ENCODE measurements around the gene ZFHX3. TPM values are rescaled to one million over a fixed set of nuclear protein-coding genes. Genes with fewer than 3 reads are reported as not detected.

Gene ZFHX3
- total RNA-seq, 2 donors from 2014 or later: 0.79 to 2.2 TPM

GRCh38 chr16:72752004-72752695 is 295.8 kb downstream of the ZFHX3 start:
- H3K36me3 ChIP-seq (ENCODE audit: control insufficient read depth, insufficient read depth, low read length): no peaks in the 10 kb centered on the region
- no peak for TF ChIP-seq CTCF (conservative IDR thresholded peaks at IDR 0.05)
- Mint-ChIP-seq H3K27ac (no peak overlapping the region), H3K9me3 (peaks cover 8% of the 10 kb centered on the region), H3K36me3 (ENCODE audit: low read depth) (peaks cover 8% of the 10 kb centered on the region), H3K4me3 (no peak overlapping the region), H3K4me1 (peaks cover 12% of the 10 kb centered on the region), H3K27me3 (ENCODE audit: insufficient read depth) (no peaks in the 10 kb centered on the region)
- 97 to 100% methylated on average over 4 to 5 of the region's 7 CpGs for WGBS, 2 experiments (ENCODE audit: insufficient coverage in 1 of 2, insufficient read length in 1 of 2)
- H3K4me3 ChIP-seq (ENCODE audit: low read length): no peak overlapping the region
- H3K27me3 ChIP-seq (ENCODE audit: control insufficient read depth, insufficient read depth, low read length, poor library complexity, severe bottlenecking): no peaks in the 10 kb centered on the region
- no peak overlapping the region for H3K9ac ChIP-seq (ENCODE audit: extremely low read depth, low read length, poor library complexity, severe bottlenecking)
- H3K4me1 ChIP-seq (ENCODE audit: control insufficient read depth, insufficient read depth, low read length): peaks cover 5% of the 10 kb centered on the region
- DNase-seq: no peak
- H3K27ac ChIP-seq (ENCODE audit: low read depth, low read length): no peak overlapping the region
- peaks cover 5% of the 10 kb centered on the region for H3K9me3 ChIP-seq (ENCODE audit: control insufficient read depth, low read length)

- no peak overlapping the region for H3K27ac ChIP-seq (ENCODE audit: low read depth, low read length)
- H3K4me3 ChIP-seq (ENCODE audit: low read length): no peak overlapping the region
- Mint-ChIP-seq H3K9me3 (peaks cover 2% of the 10 kb centered on the region), H3K27ac (no peak overlapping the region), H3K36me3 (ENCODE audit: low read depth) (peaks cover 7% of the 10 kb centered on the region), H3K4me3 (no peak overlapping the region), H3K4me1 (peaks cover 12% of the 10 kb centered on the region), H3K27me3 (ENCODE audit: insufficient read depth) (no peaks in the 10 kb centered on the region)
- H3K9me3 ChIP-seq (ENCODE audit: control insufficient read depth, low read length): no peaks in the 10 kb centered on the region
- H3K27me3 ChIP-seq (ENCODE audit: control insufficient read depth, insufficient read depth, low read length, poor library complexity, severe bottlenecking): no peaks in the 10 kb centered on the region
- no peak for DNase-seq
- no peaks in the 10 kb centered on the region for H3K36me3 ChIP-seq (ENCODE audit: control insufficient read depth, insufficient read depth, low read length)
- TF ChIP-seq CTCF (conservative IDR thresholded peaks at IDR 0.05): no peak
- WGBS, 2 experiments (ENCODE audit: insufficient coverage in 1 of 2, insufficient read length in 1 of 2): 89 to 100% methylated on average over 2 to 3 of the region's 3 CpGs
- H3K4me1 ChIP-seq (ENCODE audit: control insufficient read depth, insufficient read depth, low read length): peaks cover 5% of the 10 kb centered on the region
- H3K9ac ChIP-seq (ENCODE audit: extremely low read depth, low read length, poor library complexity, severe bottlenecking): no peak overlapping the region
These were observed 296.9 kb downstream of the ZFHX3 start for GRCh38 chr16:72751076-72751475.

- Histone ChIP-seq H3K9ac (ENCODE audit: extremely low read depth, low read length, poor library complexity, severe bottlenecking) (no peak overlapping the region), H3K9me3 (ENCODE audit: control insufficient read depth, low read length) (no peaks in the 10 kb centered on the region), H3K4me3 (ENCODE audit: low read length) (no peak overlapping the region), H3K27ac (ENCODE audit: low read depth, low read length) (no peak overlapping the region), H3K36me3 (ENCODE audit: control insufficient read depth, insufficient read depth, low read length) (no peaks in the 10 kb centered on the region), H3K4me1 (ENCODE audit: control insufficient read depth, insufficient read depth, low read length) (peaks cover 5% of the 10 kb centered on the region), H3K27me3 (ENCODE audit: control insufficient read depth, insufficient read depth, low read length, poor library complexity, severe bottlenecking) (no peaks in the 10 kb centered on the region)
- H3K27me3 Mint-ChIP-seq (ENCODE audit: insufficient read depth): no peaks in the 10 kb centered on the region
- no peak for TF ChIP-seq CTCF (conservative IDR thresholded peaks at IDR 0.05)
- no peaks in the 10 kb centered on the region for H3K9me3 Mint-ChIP-seq
- H3K4me3 Mint-ChIP-seq: no peak overlapping the region
- H3K4me1 Mint-ChIP-seq: peaks cover 12% of the 10 kb centered on the region
- H3K27ac Mint-ChIP-seq: no peak overlapping the region
- DNase-seq: no peak
- peaks cover 5% of the 10 kb centered on the region for H3K36me3 Mint-ChIP-seq (ENCODE audit: low read depth)
These were observed 298.8 kb downstream of the ZFHX3 start for GRCh38 chr16:72749091-72749490.
